ENCODE measurements around the gene NECTIN4.
"Not testable (repeated sequence)": the region's sequence is repeated elsewhere in the genome, so short reads cannot be mapped to it uniquely, and the experiment has no call there.

Gene NECTIN4

DNA sequence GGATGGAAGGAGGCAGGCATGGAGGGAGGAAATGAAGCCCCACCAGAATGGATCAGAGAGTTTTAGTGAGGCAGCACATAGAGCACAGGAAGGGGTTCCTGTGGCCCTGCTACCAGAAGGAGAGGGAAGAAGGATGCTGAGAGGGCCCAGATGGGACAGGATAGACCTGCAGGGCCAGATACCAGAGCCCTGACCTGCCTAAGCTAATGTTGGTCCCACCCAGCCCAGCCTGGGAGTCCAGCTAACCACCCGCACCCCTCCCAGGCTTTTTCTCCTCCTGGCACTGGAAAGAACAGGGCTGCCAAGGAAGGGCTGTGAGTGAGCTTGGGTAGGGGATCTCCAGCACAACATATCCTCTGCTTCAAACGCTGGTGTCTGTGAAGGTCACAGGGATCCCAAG is 6.9 kb downstream of the NECTIN4 start:
- DNase-seq: no peak

GRCh38 chr1:161081519-161081918 is 7.8 kb downstream of the NECTIN4 start:
- DNase-seq: no peak

DNA sequence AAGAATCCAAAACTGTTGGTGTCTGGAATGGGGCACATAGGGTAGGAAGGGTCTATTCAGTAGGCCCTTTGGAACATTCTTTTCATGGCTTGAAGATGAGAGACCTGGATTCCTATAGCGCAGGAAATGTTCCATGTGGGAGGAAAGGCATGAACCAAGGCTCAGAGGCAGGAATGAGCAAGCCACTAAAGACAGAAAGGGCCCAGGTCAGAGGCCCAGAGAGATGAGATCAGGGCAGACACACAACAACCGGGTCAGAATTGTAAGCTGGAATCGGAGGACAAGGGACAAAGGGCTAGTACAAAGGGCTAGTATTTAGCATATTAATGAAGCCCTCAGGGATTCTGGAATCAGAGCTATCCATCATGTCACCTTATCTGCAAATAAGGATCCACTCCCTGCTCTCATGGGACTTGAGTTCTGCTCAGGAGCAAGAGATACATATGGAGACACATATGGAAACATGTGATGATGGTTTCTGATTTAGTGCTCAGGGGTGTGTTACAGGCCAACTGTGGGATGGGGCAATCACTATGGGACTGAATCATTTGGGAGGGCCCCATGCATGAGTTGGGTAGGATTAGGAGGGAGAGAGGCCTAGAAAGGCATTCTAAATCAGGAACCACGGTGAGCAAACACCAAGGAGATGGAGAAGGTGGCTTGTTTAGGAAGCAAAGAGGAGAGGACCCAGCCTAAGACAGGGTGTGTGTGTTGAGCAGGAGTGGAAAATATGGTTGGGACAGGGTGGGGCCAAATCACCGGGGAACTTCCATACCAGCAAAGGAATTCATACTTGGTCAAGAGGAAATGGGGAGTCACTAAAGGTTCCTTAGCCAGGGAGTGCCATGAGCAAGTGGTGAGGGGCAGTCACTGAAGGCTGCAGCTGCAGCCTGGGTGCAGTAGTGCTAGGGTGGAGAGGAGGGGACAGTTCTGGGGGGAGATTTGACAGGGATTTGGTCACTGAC is 8.6 kb downstream of the NECTIN4 start:
- DNase-seq: peak; percentile 52

DNA sequence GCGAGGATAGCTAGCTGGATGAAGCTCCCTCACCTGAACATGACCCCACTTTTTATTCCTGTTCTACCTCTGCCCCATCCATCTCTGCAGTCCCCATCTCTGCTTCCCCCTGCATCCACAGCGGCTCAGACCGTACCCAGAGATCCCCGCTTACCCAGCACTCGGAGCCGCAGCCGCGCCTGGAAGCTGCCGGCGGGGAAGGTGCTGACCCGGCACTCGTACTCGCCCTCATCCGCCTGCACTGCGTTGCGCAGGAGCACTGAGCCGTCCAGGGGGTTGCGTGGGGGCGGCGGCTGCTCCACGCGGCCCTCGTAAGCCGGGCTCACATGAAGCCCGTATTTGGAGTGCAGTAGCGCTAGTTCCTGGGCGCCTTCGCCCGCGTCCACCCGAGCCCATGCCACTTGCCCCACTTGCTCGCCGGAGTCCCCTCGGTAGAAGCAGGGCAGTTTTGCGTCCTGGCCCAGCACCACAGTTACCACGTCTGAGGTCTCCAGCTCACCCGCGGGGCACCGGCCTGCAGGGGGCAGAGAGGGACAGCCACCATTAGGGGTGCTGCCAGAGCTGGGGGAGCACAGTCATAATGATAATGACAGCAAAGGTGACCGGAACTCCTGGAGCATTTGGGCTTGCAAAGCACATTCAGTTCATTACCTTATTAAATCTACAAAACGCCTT is 9.8 kb downstream of the NECTIN4 start:
- no peak for DNase-seq

GRCh38 chr1:161077426-161077825 is 11.9 kb downstream of the NECTIN4 start:
- no peak for DNase-seq

- no peak for DNase-seq
Measured at GRCh38 chr1:161076410-161076809, 12.9 kb downstream of the NECTIN4 start.

- no peak for DNase-seq
Measured at GRCh38 chr1:161074676-161075368, 14.5 kb downstream of the NECTIN4 start.

DNA sequence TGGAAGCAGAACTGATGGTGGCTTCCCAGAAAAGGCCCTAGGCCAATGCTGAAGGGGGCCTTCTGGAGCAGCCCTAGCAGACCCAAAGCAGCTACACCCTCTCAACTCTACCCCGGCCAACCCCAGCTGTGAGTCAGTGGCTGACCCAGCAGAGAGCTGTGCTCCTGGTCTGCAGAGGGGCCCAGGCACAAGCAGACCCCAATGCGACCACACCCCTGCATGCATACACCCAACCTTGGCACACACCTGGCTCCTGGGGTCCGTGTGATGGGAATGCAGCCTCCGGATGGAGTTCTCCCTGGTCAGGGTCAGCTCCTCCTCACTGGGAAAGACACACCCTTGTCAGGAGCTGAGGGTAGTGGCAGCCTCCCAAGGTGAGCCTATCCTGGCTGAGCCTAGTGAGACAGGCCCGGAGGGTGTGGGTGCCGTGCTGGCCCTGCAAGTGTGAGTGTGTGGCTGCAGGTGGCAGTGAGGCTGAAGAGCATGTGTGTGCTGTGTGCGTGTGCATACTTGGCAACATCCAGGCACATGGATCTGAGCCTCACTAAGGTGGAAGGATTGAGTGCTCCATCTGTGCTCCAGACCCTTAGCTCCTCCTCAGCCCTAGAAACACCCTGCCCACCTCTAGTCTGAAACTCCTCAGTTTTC is 15.8 kb downstream of the NECTIN4 start:
- no peak for DNase-seq

DNA sequence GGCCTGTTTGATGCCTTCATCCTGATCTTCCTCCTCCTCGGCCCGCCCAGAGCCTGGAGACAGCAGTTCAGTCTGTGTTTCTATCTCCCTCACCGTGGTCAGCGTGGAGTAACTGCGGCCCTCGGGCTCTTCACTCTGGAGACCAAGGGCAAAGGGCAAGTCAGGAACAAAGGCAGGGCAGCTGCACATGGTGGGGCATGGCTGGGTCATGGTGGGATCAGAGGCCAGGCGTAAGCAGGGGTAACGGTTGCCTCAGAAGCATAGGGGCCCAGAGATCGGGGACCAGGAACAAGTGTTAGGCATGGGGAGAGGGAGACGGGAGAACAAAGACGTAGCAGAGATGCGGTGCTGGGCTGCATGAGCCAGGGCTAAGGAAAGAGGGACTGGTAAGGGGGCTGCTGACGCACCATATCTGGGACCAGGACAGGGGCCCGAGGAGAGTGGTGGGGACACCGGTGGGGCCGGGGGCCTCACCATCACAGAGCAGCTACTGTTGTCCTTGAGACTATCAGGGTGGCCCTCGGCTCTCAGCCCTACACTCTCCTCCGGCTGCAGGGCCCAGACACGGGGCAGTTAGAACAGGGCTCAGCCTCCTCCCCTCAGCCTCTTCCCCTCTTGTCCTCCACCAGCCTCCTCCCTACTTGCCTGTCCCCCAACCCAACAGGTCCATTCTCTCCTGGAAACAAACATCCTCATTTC is 16.5 kb downstream of the NECTIN4 start:
- DNase-seq: no peak

- DNase-seq: peak; percentile 24
Measured at GRCh38 chr1:161071886-161072371, 17.4 kb downstream of the NECTIN4 start.

GRCh38 chr1:161070761-161071160 is 18.6 kb downstream of the NECTIN4 start:
- no peak for DNase-seq

GRCh38 chr1:161069731-161070270 is 19.6 kb downstream of the NECTIN4 start, which contains the start of gene ARHGAP30:
Gene ARHGAP30, minus strand, starts transcription at chr1:161069891. Its CDS starts 267 bp downstream, at chr1:161069624.
- DNase-seq: no peak

DNA sequence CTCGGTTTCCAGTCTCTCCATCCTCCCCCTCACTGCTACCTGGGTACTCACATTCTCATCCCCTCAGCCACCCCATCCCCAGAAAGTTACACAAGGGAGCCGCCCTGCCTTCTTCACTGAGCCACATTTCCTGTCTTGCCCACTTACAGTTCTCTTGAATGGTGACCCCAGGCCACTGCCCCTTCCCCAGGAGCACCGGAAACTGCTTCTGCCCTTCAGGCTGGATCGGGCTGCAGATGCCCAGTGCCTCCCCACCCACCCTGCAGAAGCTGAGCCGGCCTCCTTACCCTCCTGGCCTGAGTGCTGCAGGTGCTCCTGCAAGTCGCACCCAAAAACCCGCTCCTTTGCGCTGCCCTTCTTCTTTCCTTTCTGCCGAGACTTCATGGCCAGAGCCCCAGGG is 20.1 kb downstream of the NECTIN4 start:
- no peak for DNase-seq

DNA sequence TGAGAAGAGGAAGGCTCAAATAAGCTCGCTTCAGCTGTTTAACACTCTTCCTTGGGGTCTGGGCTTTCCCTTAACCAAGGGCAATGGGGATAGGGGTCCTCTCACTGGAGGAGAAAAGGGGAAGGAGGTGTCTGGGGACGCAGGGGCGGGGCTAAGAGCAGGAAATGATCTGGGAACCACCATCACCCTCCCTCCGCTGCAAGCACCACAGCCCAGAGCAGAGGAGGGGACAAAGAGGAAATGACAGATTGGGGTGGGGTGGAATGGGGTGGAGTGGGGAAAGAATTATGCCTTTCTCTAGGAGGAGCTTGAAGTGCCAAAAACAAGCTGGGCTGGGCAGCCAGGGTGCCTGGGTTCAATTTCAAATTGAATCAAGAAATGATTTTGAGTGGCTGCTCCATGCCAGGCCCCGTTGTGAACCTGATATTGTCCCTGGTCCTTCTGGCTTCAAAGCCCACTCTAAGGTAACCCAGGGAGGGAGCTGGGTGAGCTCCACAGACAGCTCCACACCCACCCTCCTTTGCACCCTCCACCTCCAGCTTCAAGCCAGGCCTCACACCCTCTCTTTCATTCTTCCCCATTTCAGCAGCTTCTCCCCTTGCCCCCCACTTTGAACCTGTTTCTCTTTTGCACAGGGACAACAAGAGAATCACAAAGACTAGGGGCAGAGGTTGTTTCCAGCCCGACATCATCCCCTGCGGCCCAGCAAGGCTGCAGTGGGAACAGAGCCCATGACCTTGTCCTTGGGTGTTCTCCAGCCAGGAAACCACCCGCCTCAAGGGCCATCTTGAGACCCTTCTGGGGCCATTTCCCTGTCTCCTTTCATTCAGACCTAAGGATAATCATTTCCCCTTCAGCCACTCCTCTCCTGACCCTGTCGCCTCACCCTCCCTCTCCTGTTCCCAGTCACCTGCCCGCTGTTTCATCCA is 20.8 kb downstream of the NECTIN4 start:
- DNase-seq: no peak

DNA sequence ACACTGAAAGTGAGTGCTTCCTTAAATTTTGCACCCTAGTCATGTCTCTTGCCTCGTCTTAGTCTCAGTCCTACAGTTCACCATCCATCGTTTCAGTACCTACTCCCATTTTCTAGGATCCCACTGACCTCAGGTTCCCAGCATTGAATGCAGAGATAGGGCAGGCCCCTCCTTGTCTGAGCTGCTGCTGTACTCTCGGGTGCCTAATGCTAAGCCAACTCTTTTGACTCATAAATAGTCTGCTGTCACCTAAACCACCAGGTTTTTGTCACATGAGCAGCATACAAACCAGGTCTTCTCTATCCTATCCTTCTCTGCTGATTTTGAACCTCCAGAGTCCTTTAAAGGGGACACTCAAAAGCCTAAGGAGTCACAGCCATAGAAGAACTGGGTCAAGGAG is 22.7 kb downstream of the NECTIN4 start:
- no peak for DNase-seq

GRCh38 chr1:161065681-161066080 is 23.7 kb downstream of the NECTIN4 start:
- not testable (repeated sequence) for DNase-seq

- not testable (repeated sequence) for DNase-seq
Measured at GRCh38 chr1:161063936-161064335, 25.4 kb downstream of the NECTIN4 start.

DNA sequence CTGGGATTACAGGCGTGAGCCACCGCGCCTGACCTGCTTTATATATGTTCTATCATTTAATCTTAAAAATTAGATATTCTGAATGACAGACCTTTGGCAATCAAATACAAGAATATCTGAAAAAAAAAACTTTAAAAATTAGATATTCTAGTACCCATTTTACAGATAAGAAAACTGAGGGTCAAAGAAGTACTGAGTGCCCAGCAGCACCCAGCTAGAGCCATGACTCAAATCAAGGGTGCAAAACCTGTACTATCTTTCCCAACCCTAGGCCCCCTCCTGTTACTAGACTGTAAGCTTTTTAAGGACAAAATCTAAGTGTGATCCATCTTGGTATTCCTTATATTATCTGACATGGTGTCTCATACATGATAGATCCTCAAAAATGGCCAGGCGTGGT is 27.9 kb downstream of the NECTIN4 start:
- no peak for DNase-seq

- DNase-seq: no peak
Measured at GRCh38 chr1:161059293-161059692, 30.1 kb downstream of the NECTIN4 start.

GRCh38 chr1:161054805-161055204 is 34.6 kb downstream of the NECTIN4 start:
- DNase-seq: no peak

Measured in fibroblast of skin of abdomen (primary cell).